ENCODE results near the gene ARSG.
"Not testable (repeated sequence)": the region's sequence is repeated elsewhere in the genome, so short reads cannot be mapped to it uniquely, and the experiment has no call there.

The ARSG gene

DNA sequence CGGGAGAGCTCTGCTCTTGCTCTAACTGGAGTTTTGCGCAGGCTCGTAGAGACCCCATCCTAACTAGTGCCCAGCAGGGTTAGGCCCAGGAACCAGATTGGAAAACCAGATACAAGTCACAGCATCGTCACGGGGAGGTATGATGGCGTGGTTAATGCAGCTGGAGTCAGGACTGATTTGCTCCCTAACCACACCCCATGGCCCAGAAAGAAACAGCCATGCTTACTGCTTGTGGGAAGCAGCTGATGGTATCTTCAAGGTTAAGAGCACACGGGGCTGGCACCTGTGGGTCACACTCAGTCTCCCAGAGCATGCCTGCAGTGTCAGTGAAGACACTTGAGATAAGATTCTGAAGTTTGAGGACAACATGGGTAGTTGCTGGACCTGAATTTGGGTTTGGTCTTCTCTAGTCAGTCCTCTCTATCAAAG, 105.8 kb downstream of the ARSG start:
- DNase-seq (ENCODE audit: low spot score), result no peak

DNA sequence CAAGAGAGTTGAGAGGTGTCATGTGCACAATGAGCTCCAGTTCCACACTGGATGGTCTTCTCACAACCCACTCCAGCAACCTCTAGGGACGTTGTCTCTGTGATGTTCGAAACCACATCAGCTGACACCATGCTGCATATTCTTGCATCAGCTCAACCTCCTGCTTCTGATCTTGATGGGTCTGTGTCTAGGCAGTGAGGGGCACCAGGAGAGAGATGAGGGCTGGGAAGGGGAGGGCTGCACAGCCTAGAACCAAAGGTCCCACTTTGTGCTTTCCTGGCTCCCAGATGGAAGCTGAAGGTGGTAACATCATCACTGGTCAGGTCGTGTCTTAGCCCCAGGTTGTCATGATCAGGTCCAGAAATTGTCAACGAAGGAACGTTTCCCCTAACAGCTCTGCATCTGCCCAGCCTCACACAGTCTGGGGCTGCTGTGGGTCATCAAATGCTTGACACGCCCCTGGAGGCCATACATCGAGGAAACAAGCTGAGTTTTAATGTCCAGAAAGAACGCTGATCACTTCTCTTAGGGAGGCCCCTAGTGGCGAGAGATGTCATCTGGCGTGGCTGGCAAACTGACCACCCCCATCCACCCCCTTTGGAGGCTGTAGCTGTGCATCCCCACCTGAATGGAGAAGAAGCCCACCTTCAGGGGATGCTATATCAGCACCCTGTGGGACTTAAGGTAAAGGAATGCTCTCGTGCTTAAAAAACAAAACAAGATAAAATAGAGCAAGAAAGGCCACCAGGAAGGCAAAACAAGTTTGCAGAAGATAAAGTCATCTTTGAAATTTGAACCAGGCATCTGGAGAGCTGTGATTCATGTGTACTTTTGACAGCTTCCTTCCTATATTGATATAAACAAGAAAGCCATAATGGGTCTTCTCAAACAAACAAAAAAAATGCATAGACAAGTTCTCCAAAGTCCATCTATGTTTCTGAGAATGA, 107.7 kb downstream of the ARSG start:
- DNase-seq (ENCODE audit: low spot score), result no peak

DNA sequence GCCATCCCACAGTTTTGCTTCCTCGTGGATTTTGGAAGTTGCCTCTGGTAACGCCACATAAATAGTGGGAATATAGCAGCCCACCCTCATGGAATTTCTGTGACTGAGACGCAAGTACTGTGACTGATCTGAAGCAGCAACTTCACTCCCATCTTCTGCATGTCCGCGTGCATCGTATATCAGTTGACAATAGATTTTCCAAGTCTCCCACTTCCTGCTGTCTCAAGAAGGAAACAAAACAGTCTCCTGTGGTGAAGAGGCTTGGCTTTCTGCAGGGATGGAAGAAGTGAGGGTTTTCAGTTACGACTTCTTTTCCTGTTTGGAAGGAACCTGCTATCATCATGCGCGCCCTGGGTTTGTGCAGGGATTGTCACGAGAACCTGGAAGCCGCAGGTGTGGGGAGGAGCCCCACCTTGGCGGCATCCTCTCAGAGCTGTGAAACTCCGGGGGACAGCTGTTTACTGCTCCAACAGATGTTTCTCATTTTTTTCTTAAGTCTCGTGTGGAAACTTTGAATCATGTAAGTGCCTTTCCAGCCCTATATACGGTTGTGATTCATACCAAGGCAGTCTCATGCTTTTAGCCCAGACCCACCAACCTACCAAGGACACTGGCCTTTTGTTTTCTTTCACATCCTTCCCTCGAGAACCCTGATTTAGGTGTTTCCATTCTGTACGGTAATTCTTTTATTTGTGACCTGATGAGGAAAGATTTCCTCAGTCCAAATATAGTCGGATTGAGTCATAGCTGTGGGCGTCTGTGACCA, 108.5 kb downstream of the ARSG start:
- DNase-seq (ENCODE audit: low spot score), result no peak

DNA sequence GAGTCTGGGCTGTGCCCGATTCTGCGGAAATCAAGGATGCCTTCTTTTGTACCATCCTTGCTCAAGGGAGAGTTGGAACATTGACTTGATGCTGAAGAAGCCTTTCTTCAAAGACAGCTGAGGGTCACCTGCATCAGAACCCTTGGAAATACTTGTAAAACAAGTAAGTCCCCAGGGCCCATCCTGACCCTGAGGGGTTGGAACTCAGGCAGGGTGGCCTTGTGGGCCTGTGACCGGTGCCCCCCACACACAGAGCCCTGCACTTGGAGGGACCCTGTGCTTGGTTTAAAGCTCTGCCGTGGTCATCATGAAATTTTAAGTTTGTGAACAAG, 109.1 kb downstream of the ARSG start:
- DNase-seq (ENCODE audit: low spot score), result no peak

DNA sequence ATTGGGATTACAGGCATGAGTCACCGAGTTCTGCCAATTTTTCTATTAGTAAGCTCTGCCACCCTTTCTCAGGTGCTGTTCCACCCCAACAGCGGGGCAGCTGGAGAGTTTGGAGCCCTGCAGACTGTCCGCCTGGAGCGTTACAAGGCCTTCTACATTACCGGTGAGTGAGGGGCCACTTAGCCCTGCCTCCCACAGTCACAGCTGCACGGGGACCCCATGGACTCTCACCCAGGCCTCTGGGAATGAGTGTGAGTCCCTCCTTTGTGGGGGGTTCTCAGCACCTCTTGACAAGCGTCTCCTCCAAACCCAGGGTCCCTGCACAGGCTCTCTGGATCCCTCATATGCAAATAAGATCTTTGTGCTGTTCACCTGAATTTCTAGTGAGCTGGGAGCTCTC, 110.0 kb downstream of the ARSG start:
- no peak for DNase-seq (ENCODE audit: low spot score)

DNA sequence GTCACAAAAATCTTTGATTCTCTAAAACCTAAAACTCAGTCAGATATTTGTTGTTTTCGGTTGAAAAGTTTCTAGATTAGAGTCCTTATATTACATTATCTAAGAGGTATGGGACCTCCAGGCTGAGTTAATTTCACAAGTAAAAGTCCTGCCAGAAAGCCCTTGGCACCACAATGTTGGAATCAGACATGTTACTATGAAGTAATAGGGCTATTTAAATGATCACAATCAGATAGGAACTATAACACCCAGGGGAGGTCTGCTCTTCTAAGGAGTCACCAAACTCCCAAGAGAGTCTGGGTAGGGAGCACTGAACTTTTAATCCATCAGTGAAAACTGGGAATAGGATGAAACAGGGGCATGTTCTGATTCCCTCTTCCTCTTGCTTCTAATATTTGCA, 111.8 kb downstream of the ARSG start:
- no peak for DNase-seq (ENCODE audit: low spot score)

DNA sequence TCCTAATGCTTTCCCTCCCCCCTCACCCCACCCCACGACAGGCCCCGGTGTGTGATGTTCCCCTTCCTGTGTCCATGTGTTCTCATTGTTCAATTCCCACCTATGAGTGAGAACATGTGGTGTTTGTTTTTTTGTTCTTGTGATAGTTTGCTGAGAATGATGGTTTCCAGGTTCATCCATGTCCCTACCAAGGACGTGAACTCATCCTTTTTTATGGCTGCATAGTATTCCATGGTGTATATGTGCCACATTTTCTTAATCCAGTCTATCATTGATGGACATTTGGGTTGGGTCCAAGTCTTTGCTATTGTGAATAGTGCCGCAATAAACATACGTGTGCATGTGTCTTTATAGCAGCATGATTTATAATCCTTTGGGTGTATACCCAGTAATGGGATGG, 112.5 kb downstream of the ARSG start:
- DNase-seq (ENCODE audit: low spot score), result not testable (repeated sequence)

DNA sequence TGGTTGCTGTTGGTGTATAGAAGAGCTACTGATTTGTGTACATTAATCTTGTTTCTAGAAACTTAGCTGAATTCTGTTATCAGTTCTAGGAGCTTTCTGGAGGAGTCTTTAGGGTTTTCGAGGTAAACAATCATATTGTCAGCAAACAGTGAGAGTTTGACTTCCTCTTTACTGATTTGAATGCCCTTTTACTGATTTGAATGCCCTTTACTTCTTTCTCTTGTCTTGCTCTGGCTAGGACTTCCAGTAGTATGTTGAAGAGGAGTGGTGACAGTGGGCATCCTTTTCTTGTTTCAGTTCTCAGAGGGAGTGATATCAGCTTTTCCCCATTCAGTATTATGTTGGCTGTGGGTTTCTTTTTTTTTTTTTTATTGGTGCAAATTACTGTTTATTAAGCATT, 116.4 kb downstream of the ARSG start:
- not testable (repeated sequence) for DNase-seq (ENCODE audit: low spot score)

DNA sequence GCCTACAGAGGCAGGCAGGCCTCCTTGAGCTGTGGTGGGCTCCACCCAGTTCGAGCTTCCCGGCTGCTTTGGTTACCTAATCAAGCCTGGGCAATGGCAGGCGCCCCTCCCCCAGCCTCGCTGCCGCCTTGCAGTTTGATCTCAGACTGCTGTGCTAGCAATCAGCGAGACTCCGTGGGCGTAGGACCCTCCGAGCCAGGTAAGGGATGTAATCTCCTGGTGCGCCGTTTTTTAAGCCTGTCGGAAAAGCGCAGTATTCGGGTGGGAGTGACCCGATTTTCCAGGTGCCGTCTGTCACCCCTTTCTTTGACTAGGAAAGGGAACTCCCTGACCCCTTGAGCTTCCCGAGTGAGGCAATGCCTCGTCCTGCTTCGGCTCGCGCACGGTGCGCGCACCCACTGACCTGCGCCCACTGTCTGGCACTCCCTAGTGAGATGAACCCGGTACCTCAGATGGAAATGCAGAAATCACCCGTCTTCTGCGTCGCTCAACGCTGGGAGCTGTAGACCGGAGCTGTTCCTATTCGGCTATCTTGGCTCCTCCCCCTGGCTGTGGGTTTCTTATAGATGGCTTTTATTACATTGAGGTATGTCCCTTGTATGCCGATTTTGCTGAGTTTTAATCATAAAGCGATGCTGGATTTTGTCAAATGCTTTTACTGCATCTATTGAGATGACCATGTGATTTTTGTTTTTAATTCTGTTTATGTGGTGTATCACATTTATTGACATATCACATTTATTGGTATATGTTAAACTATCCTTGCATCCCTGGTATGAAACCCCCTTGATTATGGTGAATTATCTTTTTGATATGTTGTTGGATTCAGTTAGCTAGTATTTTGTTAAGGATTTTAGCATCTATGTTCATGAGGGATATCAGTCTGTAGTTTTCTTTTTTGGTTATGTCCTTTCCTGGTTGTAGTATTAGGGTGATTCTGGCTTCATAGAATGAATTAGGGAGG, 122.6 kb downstream of the ARSG start:
- not testable (repeated sequence) for DNase-seq (ENCODE audit: low spot score)

DNA sequence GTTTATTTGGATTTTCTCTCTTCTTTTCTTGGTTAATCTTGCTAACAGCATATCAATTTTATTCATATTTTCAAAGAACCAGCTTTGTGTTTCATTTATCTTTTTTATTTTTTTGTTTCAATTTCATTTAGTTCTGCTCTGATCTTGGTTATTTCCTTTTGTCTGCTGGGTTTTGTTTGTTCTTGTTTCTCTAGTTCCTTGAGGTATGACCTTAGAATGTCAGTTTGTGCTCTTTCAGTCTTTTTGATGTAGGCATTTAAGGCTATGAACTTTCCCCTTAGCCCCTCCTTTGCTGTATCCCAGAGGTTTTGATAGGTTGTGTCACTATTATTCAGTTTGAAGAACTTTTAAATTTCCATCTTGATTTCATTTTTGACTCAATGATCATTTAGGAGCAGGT, 123.6 kb downstream of the ARSG start:
- DNase-seq (ENCODE audit: low spot score), result not testable (repeated sequence)

DNA sequence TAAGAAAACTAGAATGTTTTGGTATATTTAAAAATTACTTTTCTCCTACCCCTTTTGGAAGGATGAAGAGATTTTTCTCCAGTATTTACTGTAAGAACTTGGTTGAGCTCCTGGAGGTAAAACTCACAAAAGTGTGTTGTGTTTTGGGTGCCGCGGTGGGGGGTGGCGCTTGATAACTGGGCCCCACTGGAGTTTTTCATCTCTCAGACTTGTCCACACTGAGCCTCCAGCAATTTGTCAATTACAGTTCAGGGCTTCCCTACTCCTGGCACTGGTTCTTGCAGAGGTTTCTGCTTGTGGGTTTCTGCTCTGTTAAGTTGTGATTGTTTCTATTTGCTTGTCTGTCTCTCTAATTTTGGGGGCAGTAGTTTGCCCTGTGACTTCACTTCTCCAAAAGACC, 126.0 kb downstream of the ARSG start:
- DNase-seq (ENCODE audit: low spot score), result no peak

DNA sequence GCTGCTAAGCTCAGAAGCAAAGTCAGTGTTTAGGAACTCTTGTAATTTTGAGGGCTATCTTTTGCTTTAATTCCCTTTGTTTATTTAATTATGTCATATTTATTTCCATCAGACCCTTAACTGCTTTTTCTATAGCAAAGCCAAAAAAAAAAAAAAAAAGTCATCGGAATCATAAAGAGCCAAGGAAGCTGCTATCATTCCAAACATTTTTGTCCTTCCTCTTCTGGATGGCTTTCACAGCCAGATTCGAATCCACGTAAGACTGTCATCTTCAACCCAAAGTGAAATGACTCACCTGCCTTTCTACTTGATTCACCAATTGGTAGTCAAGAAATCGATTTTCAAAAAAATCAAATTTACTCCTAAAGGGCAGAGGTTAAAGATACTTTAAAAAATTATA, 127.6 kb downstream of the ARSG start:
- DNase-seq (ENCODE audit: low spot score), result no peak

DNA sequence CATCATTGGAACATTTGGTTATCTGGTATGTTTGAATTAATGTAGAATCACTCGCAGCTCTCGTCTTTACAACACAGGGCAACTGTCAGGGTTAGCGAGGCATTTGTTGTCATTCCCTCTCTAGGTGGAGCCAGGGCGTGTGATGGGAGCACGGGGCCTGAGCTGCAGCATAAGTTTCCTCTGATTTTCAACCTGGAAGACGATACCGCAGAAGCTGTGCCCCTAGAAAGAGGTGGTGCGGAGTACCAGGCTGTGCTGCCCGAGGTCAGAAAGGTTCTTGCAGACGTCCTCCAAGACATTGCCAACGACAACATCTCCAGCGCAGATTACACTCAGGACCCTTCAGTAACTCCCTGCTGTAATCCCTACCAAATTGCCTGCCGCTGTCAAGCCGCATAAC, 128.8 kb downstream of the ARSG start:
- DNase-seq (ENCODE audit: low spot score), result no peak

DNA sequence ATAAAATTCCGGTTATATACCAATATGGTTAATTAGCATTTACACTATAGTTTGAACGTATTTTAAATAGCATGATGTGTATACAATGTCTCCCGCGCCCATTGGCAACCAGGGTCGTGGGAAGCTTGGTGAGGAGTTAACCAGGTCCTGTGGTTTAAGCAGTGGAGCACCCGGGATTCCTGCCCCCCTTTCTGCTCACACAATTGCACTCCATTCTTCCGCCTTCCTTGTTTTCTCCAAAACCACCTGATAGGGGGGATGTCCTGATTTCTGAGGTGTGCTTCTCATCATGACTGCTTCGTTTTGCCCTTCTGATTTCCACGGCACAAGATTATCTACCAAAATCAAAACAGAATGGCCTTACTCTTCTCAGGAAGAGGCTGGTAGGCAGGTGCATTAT, 130.2 kb downstream of the ARSG start:
- DNase-seq (ENCODE audit: low spot score), result no peak

DNA sequence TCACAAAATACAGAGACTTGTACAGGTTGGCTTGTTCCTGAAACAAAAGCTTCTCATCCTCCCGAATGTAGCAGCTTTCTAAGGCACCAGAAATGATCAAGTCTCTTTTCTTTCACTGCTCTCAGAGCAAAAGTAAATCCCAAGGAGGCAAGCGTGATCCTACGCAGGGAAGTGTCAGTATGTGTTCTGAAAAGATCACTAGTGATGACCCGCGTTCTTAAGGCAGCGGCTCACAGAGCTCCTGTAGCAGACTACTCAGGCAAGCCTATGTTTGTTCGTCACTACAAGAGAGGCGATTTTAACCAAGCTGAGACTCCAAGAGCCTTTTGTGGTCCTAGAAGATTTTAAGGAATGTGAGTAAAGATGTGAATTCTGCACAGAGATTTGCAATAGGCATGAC, 131.5 kb downstream of the ARSG start:
- DNase-seq (ENCODE audit: low spot score), result no peak

DNA sequence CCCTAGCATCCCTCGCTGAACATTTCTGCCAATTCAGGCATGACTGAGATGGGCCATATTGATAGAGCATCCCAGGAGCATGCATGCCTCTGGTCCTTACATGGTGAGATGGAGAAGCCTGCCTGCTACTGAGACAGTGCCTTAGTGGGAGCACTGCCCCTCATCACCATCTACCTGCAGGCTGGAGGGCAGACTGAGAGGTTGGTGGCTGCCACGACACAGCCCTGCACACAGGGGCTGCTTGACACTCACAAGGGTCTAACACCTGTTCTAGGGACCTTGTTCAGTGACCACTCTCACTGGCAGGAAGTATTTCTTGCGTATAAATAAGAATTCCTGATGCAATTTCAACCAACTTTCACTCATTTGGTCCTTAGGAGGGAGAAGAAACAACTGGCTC, 132.0 kb downstream of the ARSG start:
- DNase-seq (ENCODE audit: low spot score), result no peak

DNA sequence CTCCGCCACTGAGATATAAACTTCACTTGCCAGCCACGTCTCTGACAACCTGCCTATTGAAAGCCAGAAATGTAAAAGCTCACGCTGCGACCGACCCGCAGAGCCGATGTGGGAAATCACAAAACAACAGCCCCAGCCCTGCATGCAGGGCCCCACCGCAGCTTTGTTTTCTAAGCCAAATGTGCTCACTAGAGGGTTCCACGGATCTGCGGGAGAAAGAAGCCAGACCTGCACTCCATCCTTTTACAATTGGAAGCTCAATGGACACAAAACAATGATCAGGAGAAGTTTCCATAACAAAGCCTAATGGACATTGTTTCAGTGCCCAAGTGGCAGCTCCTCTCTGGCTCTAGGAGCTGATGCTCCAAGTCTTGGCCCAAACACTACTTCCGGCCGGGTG, 132.9 kb downstream of the ARSG start:
- no peak for DNase-seq (ENCODE audit: low spot score)

DNA sequence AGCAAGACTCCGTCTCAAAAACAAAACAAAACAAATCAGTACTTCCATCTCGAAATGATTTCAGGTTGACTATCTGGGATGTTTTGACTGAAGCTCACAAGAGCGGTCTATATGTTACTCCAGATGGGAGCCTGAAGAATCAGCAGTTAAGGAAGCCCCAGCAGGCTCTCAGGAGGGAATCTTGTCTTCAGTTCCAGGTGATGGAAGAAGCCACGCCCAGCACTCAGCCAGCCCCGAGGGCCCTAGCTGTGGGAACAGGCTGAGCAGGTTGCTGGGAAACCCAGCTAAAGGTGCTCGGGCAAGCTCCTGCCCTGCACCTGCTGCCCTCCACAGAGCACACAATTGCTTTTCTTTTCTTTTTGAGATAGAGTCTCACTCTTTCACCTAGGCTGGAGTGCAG, 133.6 kb downstream of the ARSG start:
- DNase-seq (ENCODE audit: low spot score), result no peak

DNA sequence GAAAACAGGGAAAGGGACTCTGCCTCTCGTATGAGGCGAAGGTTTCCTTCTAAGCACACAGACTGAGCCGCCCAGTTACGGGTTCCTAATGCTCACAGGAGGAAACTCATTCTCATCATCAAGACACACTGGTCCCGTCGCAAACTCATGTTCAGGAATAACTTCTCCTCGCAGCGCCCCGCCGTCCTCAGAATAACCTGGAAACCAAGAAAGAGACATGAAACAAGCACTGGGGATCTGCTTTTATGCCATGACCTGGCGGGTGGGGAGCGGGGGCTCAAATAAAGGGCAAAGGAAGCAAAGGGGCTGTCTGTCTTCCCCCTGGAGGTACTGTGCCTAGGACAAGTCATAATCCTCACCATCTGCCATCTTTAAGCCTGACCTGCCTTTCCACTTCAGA, 134.7 kb downstream of the ARSG start:
- DNase-seq (ENCODE audit: low spot score), result no peak

DNA sequence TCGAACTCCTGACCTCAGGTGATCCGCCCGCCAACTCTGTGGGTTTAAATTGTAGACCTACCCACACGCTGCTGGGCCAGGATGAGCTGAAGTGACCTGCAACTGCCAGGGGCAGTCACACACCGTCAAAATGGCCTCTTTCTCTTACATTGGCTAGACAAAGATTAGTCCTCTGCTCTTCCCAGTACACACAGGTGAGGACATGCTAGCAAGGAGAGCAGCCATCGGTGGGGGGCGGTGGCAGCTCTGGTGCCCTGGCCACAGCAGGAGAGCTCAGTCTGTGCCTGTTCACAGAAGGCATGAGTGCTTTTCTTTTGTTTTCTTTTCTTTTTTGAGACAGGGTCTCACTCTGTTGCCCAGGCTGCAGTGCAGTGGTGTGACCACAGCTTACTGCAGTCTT, 136.3 kb downstream of the ARSG start:
- no peak for DNase-seq (ENCODE audit: low spot score)

DNA sequence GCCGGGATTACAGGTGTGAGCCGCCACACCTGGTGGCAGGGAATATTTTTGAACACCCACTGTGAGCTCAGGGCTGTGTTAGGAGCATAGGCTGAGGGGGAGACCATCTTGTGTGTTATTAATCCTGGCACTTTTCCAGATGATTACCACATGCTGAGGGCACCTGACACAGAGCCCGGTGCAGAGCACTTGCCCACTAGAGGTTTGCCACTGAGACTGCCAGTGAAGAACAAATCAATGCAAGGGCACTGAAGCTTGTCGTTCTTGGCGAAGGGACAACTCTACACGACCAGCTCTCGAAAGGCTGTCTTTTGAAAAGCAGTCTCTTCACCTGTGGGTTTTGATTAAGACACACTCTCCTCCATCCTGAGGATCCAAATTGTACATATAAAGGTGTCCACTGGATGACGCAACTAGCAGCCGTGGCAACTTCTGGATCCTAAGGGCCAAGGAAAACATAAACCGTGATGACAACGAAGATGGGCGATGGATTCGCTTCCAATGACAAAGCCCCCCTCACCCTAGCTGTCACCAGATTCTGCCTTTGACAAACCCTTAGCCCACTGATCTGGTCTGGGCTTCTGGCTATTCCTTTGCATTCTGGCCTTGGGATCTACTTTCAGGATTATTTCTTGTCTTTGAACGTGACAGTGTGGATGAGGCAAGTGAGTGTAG, 137.3 kb downstream of the ARSG start:
- no peak for DNase-seq (ENCODE audit: low spot score)

DNA sequence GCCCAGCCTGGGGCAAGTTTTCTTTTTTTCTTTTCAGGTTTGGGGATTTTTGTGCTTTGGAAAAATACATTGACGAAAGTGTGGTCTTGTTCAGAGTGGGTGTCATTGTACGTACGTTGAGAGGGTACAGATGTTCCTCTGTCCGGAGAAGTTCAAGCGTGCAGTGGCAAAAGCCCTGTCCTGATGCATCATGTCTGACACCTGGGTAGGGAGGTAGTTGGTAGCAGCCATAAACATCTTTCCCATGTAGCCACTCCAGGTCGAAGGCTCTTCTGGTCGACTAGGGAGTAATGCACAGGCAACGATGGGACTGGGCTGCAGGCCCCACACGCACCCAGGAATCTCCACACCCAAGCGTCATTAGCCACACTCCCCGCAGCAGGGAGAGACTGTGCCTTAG, 138.6 kb downstream of the ARSG start:
- DNase-seq (ENCODE audit: low spot score), result no peak

All from hematopoietic multipotent progenitor cell treated with erythropoietin and hydrocortisone succinate and interleukin-3 and kit ligand, for 15 days (in vitro differentiated cells).